GM19395 (cell line): Measurements from ENCODE around the gene MSH3.
"Not testable (repeated sequence)": the region's sequence is repeated elsewhere in the genome, so short reads cannot be mapped to it uniquely, and the experiment has no call there.

ENCODE experiments used
- ATAC-seq: cut with Tn5 transposase; IDR thresholded peaks from one replicate; pipeline ENCODE4 v1.9.1; 2021; ENCODE audit warnings: mild to moderate bottlenecking, moderate library complexity; ENCODE audit not compliant: unreplicated experiment

The MSH3 gene

GRCh38 chr5:80784451-80784850, 130.0 kb downstream of the MSH3 start:
- ATAC-seq, result no peak

GRCh38 chr5:80789319-80790016, 135.0 kb downstream of the MSH3 start:
- ATAC-seq, result not testable (repeated sequence)

- no peak for ATAC-seq
These were observed 136.2 kb downstream of the MSH3 start for GRCh38 chr5:80790698-80791097.

- no peak for ATAC-seq
These were observed 138.9 kb downstream of the MSH3 start for GRCh38 chr5:80793354-80793753.

GRCh38 chr5:80796846-80797245, 142.4 kb downstream of the MSH3 start:
- no peak for ATAC-seq

GRCh38 chr5:80797428-80798024, 143.1 kb downstream of the MSH3 start:
- no peak for ATAC-seq

GRCh38 chr5:80798166-80798565, 143.7 kb downstream of the MSH3 start:
- ATAC-seq, result no peak

- ATAC-seq, result no peak
These were observed 144.2 kb downstream of the MSH3 start for GRCh38 chr5:80798633-80799032.

- no peak for ATAC-seq
These were observed 144.6 kb downstream of the MSH3 start for GRCh38 chr5:80799041-80799440.

GRCh38 chr5:80799573-80799972, 145.1 kb downstream of the MSH3 start:
- ATAC-seq, result no peak

GRCh38 chr5:80804332-80804731, 149.9 kb downstream of the MSH3 start:
- ATAC-seq, result no peak

GRCh38 chr5:80805038-80805437, 150.6 kb downstream of the MSH3 start:
- ATAC-seq, result no peak

- ATAC-seq, result no peak
These were observed 152.5 kb downstream of the MSH3 start for GRCh38 chr5:80806929-80807328.

GRCh38 chr5:80809451-80809850, 155.0 kb downstream of the MSH3 start:
- no peak for ATAC-seq

- no peak for ATAC-seq
These were observed 156.0 kb downstream of the MSH3 start for GRCh38 chr5:80810425-80810824.

- no peak for ATAC-seq
These were observed 162.1 kb downstream of the MSH3 start for GRCh38 chr5:80816590-80816989.

GRCh38 chr5:80820685-80821084, 166.2 kb downstream of the MSH3 start:
- ATAC-seq, result no peak

GRCh38 chr5:80822640-80823039, 168.2 kb downstream of the MSH3 start:
- no peak for ATAC-seq

GRCh38 chr5:80824159-80824558, 169.7 kb downstream of the MSH3 start:
- ATAC-seq, result not testable (repeated sequence)

GRCh38 chr5:80825786-80826460, 171.5 kb downstream of the MSH3 start:
- ATAC-seq, result no peak

- no peak for ATAC-seq
These were observed 180.3 kb downstream of the MSH3 start for GRCh38 chr5:80834710-80835109.

GRCh38 chr5:80835128-80835527, 180.7 kb downstream of the MSH3 start:
- ATAC-seq, result no peak
